ENCODE results near the gene COL18A1.
"Not testable (repeated sequence)": the region's sequence is repeated elsewhere in the genome, so short reads cannot be mapped to it uniquely, and the experiment has no call there.

Gene COL18A1

GRCh38 chr21:45498646-45499000, 93.7 kb downstream of the COL18A1 start:
- TF ChIP-seq CTCF (conservative IDR thresholded peaks at IDR 0.05; ENCODE audit: control insufficient read depth, insufficient read depth, low read depth, low read length): no peak
- no peak for DNase-seq (ENCODE audit: low read depth)
- no peak overlapping the region for H3K4me3 ChIP-seq (ENCODE audit: control insufficient read depth, low read depth, low read length)

DNA sequence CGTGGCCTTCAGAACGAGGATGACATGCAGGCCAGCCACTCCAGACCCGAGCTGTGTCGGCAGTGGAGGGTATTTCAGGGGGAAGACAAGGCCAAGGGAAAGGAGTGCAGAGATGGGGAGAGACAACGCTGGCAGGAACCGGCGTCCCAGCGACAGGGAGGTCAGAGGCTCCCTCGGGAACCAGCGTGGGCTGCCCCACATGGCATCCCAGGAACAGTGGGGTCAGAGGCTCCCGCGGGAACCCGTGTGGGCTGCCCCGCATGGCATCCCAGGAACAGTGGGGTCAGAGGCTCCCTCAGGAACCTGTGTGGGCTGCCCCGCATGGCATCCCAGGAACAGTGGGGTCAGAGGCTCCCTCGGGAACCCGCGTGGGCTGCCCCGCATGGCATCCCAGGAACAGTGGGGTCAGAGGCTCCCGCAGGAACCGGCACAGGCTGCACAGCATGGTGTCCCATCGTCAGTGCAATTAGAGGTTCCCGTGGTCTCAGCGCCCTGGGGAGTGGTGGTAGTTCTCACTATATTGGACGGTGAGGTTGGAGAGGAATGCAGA, 94.3 kb downstream of the COL18A1 start:
- no peak for TF ChIP-seq CTCF (conservative IDR thresholded peaks at IDR 0.05; ENCODE audit: control insufficient read depth, insufficient read depth, low read depth, low read length)
- DNase-seq (ENCODE audit: low read depth): no peak
- no peak overlapping the region for H3K4me3 ChIP-seq (ENCODE audit: control insufficient read depth, low read depth, low read length)

DNA sequence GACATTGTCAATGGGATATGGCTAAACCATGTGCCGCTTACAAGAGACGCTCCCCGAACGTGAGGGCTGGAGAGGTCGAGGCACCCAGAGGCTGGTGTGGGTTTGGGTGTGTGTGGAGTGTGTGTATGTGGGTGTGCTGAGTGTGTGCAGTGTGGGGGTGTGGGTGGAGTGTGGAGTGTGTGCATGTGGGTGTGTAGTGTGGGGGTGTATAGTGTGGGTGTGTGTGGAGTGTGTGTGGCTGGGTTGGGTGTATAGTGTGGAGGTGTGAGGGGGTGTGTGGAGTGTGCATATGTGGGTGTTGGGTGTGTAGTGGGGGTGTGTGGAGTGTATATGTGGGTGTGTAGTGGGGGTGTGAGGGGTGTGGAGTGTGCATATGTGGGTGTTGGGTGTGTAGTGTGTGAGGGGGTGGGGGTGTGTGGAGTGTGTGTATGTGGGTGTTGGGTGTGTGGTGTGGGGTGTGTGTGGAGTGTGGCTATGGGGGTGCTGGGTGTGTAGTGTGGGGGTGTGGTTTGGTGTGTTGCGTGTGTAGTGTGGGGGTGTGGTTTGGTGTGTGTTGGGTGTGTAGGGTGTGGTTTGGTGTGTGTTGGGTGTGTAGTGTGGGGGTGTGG, 95.1 kb downstream of the COL18A1 start:
- TF ChIP-seq CTCF (conservative IDR thresholded peaks at IDR 0.05; ENCODE audit: control insufficient read depth, insufficient read depth, low read depth, low read length): no peak
- no peak overlapping the region for H3K4me3 ChIP-seq (ENCODE audit: control insufficient read depth, low read depth, low read length)
- DNase-seq (ENCODE audit: low read depth): no peak

- not testable (repeated sequence) for DNase-seq (ENCODE audit: low read depth); H3K4me3 ChIP-seq (ENCODE audit: control insufficient read depth, low read depth, low read length)
Observed at GRCh38 chr21:45501081-45502005, 96.4 kb downstream of the COL18A1 start.

- DNase-seq (ENCODE audit: low read depth): no peak
- no peak for TF ChIP-seq CTCF (conservative IDR thresholded peaks at IDR 0.05; ENCODE audit: control insufficient read depth, insufficient read depth, low read depth, low read length)
- H3K4me3 ChIP-seq (ENCODE audit: control insufficient read depth, low read depth, low read length): no peak overlapping the region
Observed at GRCh38 chr21:45502006-45502345, 97.0 kb downstream of the COL18A1 start.

GRCh38 chr21:45502600-45502999, 97.6 kb downstream of the COL18A1 start:
- no peak for DNase-seq (ENCODE audit: low read depth)
- no peak overlapping the region for H3K4me3 ChIP-seq (ENCODE audit: control insufficient read depth, low read depth, low read length)
- no peak for TF ChIP-seq CTCF (conservative IDR thresholded peaks at IDR 0.05; ENCODE audit: control insufficient read depth, insufficient read depth, low read depth, low read length)

DNA sequence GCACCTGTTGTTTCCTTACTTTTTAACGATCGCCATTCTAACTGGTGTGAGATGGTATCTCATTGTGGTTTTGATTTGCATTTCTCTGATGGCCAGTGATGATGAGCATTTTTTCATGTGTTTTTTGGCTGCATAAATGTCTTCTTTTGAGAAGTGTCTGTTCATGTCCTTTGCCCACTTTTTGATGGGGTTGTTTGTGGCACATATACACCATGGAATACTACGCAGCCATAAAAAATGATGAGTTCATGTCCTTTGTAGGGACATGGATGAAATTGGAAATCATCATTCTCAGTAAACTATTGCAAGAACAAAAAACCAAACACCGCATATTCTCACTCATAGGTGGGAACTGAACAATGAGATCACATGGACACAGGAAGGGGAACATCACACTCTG, 98.3 kb downstream of the COL18A1 start:
- DNase-seq (ENCODE audit: low read depth): not testable (repeated sequence)

More for the DNA sequence above, 98.3 kb downstream of the COL18A1 start:
- not testable (repeated sequence) for H3K4me3 ChIP-seq (ENCODE audit: control insufficient read depth, low read depth, low read length)

Measured in fibroblast of mammary gland (primary cell).